Omental fat pad (tissue), 4 donors: ENCODE results near the gene LETMD1. TPM values are rescaled to one million over a fixed set of nuclear protein-coding genes. Genes with fewer than 3 reads are reported as not detected.

ENCODE experiments used
- ATAC-seq: fragments of 150-250 bp; one replicate; pipeline ENCODE4 v1.9.1; 2016; ENCODE audit warnings: mild to moderate bottlenecking, moderate library complexity; ENCODE audit not compliant: low FRiP score
- DNase-seq: peaks from one replicate; pipeline ENCODE4 v3.0.0-alpha.2; 2019; ENCODE audit warnings: low spot score
- total RNA-seq, 4 donors: library from RNA; depleted of rRNA; stranded (reverse); fragments of >200 nt; gene quantifications; one replicate each; pipeline ENCODE4 v1.1.0, GENCODE V29; 2016
- TF ChIP-seq, protein P1 (sequence below), 3 donors: fragments of 450-650 bp; IDR thresholded peaks; one replicate each; pipeline ENCODE4 v1.5.1; 2016 to 2017; ENCODE audit warnings: antibody characterized with exemption in 3 of 3, mild to moderate bottlenecking in 3 of 3, moderate library complexity in 2 of 3

The LETMD1 gene
- total RNA-seq, 4 donors from 2014 or later = 38.9 to 68.4 (median 60.5) TPM

DNA sequence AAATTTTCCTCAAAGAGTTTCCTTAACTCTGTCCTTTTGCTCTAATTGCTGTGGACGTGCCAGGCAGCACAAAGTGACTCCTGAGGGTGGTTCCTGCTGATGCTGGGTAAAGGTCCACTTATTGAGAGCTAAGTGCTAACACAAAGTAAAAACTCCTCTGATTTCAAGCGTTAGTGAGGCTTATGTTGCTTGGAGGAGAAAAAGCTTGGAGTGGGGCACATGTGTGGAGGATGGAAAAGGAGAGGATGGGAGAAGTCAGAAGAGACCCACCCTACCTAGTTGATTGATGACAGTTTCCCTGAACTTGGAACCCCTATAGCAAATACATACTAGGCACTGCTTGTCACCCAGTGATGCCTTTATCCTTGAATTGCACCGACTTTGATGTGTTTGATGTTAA, 11.8 kb upstream of the LETMD1 start:
- TF ChIP-seq, protein P1, sequence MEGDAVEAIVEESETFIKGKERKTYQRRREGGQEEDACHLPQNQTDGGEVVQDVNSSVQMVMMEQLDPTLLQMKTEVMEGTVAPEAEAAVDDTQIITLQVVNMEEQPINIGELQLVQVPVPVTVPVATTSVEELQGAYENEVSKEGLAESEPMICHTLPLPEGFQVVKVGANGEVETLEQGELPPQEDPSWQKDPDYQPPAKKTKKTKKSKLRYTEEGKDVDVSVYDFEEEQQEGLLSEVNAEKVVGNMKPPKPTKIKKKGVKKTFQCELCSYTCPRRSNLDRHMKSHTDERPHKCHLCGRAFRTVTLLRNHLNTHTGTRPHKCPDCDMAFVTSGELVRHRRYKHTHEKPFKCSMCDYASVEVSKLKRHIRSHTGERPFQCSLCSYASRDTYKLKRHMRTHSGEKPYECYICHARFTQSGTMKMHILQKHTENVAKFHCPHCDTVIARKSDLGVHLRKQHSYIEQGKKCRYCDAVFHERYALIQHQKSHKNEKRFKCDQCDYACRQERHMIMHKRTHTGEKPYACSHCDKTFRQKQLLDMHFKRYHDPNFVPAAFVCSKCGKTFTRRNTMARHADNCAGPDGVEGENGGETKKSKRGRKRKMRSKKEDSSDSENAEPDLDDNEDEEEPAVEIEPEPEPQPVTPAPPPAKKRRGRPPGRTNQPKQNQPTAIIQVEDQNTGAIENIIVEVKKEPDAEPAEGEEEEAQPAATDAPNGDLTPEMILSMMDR (IDR thresholded peaks at IDR 0.05) = no peak
- ATAC-seq (no peak), DNase-seq (no peak)

DNA sequence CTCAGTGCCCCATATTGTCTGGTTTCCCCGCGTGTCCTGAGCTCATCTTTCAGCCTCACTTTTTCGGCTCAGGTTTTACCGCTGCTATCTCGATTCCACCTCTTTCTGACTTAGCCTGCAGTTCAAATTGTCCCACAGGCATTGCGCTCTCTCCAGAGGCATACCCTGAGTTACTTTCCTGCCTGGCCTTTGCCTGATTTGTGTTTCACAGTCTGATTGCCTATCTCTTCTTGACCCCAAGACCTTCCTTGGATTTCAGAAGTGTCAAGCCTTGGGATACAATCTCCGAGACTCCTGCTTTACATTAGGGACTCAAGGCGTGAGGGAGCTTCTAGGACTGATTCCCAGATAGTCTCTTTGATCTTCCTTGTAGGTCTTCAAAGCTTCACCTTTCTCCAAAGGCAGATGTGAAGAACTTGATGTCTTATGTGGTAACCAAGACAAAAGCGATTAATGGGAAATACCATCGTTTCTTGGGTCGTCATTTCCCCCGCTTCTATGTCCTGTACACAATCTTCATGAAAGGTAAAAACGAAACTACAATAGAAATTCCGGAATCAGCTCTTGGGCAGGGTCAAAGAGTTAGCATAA, 629 bp downstream of the LETMD1 start:
- ATAC-seq = no peak
- DNase-seq = no peak
- TF ChIP-seq, protein P1 (IDR thresholded peaks at IDR 0.05) = no peak

DNA sequence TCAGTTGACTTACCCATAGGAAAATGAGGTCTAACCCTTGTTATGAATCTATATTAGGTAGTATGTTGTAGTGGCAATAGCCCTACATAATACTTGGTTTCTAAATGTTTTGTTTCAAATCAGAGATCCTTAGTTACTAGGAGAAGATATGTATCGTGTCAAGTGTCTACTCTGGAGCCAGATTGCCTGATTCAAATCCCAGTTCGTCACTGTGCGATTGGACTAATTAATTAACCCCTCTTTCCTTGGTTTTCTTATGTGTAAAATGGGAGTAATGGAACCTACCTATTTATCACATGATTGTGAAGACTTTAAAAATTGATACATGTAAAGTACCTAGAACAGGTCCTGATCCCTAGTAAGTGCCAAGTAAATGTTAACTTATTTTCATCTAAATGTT, 1.4 kb downstream of the LETMD1 start:
- ATAC-seq (no peak), DNase-seq (no peak)
- TF ChIP-seq, protein P1 (IDR thresholded peaks at IDR 0.05) = no peak

DNA sequence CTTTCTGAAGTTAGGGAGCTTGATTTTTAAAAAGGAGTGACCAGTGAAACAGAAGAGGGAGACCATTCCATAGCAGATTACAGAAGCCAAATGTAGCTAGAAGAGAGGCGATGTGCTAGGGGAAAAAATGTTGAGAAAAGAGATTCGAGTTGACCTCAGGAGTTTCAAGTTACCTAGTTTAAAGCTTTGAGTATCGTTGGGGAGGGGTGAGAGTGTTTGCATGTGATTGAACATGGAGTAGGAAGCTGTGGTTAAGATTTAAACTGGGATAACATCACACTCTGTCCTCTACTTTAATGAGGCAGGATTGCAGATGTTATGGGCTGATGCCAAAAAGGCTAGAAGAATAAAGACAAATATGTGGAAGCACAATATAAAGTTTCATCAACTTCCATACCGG, 3.7 kb downstream of the LETMD1 start:
- TF ChIP-seq, protein P1 (IDR thresholded peaks at IDR 0.05) = no peak
- no peak for ATAC-seq
- no peak for DNase-seq

DNA sequence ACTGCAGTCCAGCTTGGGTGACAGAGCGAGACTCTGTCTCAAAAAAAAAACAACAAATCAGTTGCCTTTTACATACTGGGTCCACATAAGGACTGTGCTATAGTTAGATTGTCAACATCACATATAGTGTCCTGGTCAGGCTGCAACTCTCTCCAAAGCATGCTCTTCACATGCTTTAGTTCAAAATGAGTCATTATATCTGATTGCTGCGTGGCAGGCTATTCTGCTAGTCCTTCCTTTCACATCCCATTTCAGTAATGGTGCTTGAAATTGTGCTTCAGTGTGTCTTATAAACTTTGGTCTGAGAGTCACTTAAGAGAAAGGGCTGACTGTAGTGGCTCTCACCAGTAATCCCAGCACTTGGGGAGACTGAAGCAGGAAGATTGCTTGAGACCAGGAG, 6.9 kb downstream of the LETMD1 start:
- ATAC-seq (no peak), DNase-seq (no peak)
- TF ChIP-seq, protein P1 (IDR thresholded peaks at IDR 0.05) = no peak

DNA sequence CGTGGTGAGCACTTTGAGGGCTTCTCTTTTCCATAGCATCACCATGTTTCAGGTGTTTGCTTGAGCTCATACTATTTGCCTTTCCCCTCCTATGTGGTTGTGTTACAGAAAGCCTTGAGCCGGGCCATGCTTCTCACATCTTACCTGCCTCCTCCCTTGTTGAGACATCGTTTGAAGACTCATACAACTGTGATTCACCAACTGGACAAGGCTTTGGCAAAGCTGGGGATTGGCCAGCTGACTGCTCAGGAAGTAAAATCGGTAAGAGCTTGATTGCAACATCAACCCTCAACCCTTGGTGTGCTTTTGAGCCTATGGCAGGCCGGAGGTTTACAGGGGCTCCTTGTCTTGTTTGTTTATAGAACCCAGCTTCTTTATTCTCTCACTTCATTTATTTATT, 8.1 kb downstream of the LETMD1 start:
- ATAC-seq (no peak), DNase-seq (no peak)

DNA sequence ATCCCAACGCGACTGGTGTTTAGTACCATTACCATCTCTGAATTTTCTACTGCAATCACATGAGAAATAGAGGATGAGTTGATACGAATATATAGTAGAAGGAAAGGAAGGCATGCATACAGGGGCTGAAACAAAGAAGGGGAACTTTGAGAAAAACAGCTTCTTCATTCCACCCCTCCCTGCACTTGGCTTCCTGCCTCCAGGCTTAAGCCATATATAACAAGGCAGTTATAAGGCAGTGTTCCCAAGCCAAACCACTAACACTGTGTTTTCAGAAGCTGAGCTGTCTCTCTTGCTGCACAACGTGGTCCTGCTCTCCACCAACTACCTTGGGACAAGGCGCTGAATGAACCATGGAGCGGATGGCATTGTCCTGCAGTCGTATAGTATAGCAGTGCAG, 11.0 kb downstream of the LETMD1 start:
- DNase-seq (no peak), ATAC-seq (no peak)
- TF ChIP-seq, protein P1 (IDR thresholded peaks at IDR 0.05) = no peak

More for the DNA sequence above, 8.1 kb downstream of the LETMD1 start:
- TF ChIP-seq, protein P1 (IDR thresholded peaks at IDR 0.05) = no peak
